AG09309 (cell line): ENCODE data around the gene NDUFA13.

ENCODE experiments used
- DNase-seq: peaks from one replicate; pipeline ENCODE4 v3.0.0-alpha.2; 2010; ENCODE audit warnings: low read depth
- H3K4me3 ChIP-seq: 2 replicates; pipeline ENCODE4 v1.5.1; 2011; ENCODE audit warnings: mild to moderate bottlenecking, low read depth, low read length, moderate library complexity; ENCODE audit not compliant: control insufficient read depth
- CTCF ChIP-seq: IDR thresholded peaks from 2 replicates; pipeline ENCODE4 v1.5.1; 2011; ENCODE audit warnings: mild to moderate bottlenecking, low read depth, low read length, inconsistent platforms; ENCODE audit not compliant: insufficient read depth, control insufficient read depth; ENCODE audit errors: missing control alignments

Gene NDUFA13

GRCh38 chr19:19553670-19554069, 37.6 kb downstream of the NDUFA13 start:
- TF ChIP-seq CTCF = no peak
- H3K4me3 ChIP-seq = no peak overlapping the region
- DNase-seq = no peak

- no peak overlapping the region for H3K4me3 ChIP-seq
- TF ChIP-seq CTCF = peak; percentile 78
- no peak for DNase-seq
These were observed 38.3 kb downstream of the NDUFA13 start for GRCh38 chr19:19554074-19555023.

- TF ChIP-seq CTCF = no peak
- no peak overlapping the region for H3K4me3 ChIP-seq
- no peak for DNase-seq
These were observed 42.0 kb downstream of the NDUFA13 start for GRCh38 chr19:19558055-19558454.

GRCh38 chr19:19558636-19559035, 42.6 kb downstream of the NDUFA13 start:
- no peak overlapping the region for H3K4me3 ChIP-seq
- DNase-seq = no peak
- no peak for TF ChIP-seq CTCF

- TF ChIP-seq CTCF = no peak
- no peak for DNase-seq
- no peak overlapping the region for H3K4me3 ChIP-seq
These were observed 43.9 kb downstream of the NDUFA13 start for GRCh38 chr19:19559931-19560330.

GRCh38 chr19:19561946-19562664, 46.1 kb downstream of the NDUFA13 start:
- no peak for DNase-seq
- no peak overlapping the region for H3K4me3 ChIP-seq
- no peak for TF ChIP-seq CTCF
